COR-L47 (cell line): ENCODE results near the gene AUTS2.
"Not testable (repeated sequence)": the region's sequence is repeated elsewhere in the genome, so short reads cannot be mapped to it uniquely, and the experiment has no call there.

ENCODE experiments used
- DNase-seq: peaks from one replicate; lab custom pipeline; 2025; lab: John Stamatoyannopoulos, UW

Gene AUTS2

DNA sequence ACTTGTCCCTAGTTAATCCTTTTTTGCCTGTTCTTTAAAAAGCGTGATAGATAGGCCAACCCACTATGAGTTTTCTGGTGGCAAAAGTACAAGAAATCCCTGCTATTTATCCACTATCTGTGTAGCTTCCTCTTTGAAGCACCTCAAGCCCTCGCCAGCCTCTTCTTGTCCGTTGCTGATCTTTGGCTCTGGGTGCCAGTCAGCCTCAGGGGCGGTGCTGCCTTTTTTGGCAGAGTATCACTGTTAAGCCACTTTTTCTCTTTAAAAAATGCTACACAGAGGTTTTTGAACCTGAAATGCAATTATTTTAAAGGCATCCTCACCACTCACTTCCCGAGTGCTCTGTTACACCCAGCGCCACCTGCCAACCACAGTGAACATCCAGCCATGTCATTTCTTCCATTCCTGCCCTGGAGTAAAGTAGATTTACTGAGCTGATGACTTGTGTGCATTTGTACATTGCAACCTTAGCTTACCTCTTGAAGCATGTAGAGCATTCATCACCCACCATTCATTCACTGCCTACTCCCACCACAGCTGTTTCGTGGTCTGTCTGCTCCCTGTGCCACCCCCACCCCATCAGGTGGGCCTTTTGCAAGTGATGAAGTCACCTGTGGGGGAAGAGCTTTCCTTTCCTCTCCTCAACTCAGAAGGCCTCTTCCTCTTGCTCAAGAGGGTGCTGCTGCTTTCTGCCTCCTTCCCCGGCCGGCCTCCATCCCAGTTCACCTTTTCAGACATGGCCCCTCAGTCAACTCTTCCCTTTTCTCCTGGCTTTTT lies 1119.5 kb downstream of the AUTS2 start:
- no peak for DNase-seq

DNA sequence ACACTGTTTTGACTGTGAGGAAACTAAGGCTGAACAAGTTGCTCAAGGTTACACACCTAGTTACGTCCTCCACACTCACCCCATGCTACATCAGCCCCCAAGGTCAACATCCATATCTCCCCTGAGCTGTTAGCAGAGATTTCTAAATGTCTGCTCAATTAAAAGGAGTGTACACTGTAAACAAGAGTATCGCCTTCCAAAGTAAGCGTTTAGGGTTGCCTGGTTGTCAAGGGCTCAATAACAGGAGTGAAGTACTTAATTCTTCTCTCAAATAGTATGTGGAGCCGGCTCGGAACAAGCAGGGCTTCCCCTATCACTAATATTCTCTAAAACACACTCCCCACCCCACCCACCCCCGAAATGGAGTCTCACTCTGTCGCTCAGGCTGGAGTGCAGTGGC lies 1120.8 kb downstream of the AUTS2 start:
- DNase-seq = no peak

DNA sequence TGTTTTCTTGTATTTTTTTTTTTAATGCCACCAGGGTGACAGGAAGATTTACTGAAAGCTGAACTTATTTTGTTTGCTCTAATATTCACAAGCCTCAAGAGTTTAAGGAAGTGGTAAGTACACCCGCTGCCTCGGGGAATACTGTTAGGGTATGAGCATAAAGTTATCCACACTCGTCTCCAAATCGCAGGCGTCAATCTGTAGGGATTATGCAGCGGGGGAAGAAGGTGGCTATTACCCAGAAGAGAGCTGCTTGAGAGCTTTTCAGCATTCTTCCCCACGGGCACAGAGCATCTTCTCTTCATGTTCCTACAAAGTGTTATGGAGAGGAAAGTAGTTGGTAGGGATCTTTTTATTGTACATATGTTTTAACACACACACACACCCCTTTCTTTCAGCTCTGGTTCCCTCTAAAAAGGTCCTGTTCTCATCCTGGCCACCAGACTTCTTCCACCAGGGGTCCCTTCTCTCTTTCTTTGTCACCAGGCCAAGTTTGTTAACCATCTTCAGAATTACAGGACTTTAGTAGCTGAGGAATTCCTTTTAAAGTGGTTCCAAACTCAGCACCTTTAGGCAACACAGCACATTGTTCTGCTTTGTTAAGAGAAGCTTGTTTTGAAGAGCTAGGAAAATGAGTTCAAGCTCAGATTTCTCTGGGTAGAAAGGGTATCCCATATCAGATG lies 1122.1 kb downstream of the AUTS2 start:
- DNase-seq = no peak

DNA sequence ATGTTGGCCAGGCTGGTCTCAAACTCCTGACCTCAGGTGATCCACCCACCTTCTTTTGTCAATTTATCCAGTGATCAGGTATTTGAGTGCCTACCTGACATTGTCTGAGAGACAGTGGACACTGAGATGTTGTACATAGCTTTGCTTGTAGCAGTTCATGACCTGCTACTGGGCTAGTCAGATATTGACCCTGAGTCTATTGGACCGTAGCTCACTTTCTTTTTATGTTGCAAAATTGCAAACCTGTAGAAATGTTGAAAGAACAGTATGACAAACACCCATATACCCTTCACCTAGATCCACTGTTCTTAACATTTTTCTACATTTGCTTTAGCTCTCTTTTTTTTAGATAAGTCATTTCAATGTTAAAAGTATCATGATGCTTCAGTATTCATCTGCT lies 1123.2 kb downstream of the AUTS2 start:
- DNase-seq = no peak

DNA sequence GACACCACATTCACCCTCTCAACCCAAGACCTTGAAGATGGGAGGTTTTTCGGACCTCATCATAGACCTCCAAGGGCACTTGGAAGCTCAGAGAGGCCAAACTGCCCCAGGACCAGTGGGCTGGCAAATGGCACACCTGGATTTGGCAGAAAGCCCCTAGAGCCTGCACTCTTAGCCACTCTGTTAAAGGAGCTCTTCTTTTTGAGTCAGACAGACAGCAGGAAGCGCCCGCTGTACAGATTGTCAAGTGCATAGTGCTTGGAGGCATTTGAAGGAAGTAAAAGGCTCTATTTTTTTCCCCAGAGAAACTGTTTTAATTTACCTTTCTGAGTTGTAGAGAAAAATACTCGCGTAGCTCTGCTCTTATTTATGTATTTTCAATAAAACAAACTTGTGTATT lies 1125.1 kb downstream of the AUTS2 start:
- DNase-seq = no peak

DNA sequence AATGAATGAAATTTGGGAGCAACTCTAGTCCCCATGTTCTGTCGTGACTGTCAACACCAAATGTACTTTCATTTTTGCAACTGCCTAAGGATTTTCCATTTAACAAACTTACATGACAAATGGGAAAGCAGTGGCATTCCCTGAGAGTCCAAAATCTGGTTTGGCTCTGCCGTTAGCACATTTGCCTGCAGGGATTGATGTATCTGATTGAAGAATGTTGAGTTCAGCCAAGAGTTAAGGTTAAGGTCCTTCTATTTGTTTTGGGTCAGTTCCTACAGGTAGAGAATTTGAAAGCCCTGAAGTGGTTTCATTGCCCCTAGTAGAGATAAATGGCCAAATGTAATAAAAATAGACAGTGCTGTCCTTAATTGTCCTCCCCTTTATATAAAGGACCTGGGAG lies 1127.2 kb downstream of the AUTS2 start:
- DNase-seq = no peak

DNA sequence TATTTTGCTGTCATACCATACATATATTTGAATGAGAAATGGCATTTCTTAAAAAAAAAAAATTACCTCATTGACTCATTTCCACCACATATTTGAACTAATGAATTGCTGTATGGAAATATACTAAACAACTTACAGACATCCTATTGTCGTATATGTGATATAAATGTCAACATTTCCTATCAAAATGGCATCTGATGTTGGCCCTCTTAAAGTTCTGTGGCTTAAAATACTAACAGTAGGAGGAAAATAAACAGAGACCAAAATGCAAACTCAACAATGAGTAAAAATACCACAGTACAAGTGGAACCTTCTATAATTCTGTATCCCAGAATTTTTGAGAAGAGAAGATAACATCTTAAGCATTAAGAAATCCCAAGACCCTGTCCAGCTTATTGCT lies 1128.0 kb downstream of the AUTS2 start:
- no peak for DNase-seq

DNA sequence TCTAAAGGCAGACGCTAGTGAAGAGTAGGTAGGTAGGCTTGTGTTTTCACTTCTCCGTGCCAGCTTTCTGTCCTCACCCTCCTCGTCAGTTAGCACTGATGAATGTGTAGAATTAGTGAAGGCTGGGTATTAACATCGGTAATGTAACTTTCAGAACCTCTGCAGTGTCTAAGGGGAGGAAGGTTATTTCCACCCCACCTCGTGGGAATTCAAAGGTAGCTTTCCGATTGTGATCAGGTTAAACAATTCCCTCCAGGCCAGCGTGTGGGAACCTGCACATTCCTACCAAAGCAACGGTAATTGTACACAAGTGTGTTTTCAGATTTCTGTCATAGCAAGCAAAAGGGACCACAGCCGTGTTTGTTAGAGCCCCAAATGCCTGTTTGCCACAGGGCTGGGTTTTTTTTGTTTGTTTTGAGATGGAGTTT lies 1128.7 kb downstream of the AUTS2 start:
- DNase-seq = no peak

DNA sequence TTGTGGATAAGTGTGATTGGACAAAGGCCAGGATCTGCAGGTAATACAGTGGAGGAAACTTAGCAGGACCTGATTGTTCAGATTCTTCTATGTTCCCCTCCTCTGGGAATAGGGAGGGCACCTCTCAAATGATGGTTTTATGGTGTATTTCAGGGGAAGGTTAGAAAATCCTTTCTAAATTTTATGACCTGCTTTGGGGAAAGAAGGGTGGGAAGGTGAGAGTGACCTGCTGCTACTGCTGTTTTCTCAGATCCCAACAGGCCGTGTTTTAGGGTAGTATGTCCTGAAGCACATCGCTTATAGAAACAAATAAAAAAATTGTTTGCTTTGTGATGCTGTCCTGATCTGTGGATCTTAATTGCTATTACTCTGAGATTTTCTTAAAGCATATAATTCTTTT lies 1129.6 kb downstream of the AUTS2 start:
- DNase-seq = no peak

DNA sequence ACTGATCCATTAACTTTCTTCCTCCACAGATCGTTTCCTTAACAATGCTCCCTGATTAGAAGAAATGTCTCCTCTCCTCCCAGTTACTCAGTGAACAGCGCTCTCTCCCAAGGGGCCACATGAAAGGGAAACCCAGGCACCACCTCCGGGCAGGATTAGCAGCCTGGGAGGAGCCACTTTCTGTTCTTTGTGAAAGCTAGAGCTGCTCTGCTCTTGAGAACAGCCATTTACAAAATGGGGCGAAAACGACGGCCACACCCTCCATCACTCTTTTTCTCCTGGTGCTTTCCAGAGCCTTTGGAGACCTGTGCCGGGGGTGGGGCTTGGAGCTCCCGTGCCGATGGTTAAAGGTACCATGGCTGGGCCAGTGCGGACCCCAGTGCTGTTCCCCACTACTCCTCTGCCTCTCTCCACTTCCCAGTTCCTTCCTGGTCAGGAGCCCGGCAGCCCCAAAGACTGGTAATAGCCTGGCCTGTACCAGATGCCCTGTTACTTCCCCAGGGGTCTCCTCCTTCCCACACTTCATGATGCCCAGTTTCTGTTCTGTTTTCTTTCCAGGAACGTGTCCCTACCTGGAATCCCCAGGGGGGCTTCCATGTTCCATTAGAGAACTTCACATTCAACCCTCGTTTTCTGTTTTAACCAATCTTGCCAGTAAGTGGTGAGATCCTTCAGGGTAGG lies 1130.7 kb downstream of the AUTS2 start:
- no peak for DNase-seq

DNA sequence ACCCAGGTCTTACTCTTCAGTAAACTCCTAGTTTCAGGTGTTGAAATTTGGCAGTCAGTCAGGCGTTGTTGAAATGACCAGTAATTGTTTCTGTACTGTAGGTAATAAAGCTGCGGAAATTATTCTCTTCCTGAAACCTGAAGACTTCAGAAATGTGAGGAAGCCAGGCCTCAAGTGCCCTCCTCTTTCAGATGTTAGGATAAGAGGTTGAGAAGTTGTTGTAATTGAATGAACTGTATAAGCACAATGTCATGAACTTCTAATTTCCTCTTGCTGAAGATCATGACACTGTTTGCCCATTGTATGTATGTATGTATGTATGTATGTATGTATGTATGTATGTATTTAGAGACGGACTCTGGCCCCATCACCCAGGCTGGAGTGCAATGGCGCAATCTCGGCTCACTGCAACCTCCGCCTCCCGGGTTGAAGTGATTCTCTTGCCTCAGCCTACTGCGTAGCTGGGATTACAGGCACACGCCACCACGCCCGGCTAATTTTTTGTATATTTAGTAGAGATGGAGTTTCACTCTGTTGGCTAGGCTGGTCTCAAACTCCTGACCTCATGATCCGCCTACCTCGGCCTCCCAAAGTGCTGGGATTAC lies 1131.4 kb downstream of the AUTS2 start:
- DNase-seq = not testable (repeated sequence)

DNA sequence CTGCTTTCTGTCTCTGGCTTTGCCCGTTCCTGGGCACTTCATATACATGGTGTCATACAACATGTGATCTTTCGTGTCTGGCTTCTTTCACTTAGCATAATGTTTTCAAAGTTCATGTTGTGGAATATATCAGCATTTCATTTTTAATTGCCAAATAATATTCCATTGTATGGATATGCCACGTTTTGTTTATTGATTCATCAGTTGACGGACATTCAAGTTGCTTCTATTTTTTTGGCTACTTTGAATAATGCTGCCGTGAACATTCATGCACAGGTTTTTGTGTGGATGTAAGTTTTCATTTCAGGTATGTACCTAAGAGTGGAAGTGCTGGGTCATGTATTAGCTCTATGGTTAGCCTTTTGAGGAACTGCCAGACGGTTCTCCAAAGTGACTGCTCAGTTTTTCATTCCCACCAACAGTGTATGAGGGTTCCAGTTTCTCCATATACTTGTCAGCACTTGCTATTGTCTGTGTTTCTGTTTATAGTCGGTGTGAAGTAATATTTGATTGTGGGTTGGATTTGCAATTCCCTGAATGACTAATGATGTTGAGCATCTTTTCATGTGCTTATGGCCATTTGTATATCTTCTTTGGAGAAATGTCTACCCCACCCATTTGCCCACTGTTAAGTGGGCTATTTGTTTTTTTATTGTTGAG lies 1132.3 kb downstream of the AUTS2 start:
- no peak for DNase-seq

DNA sequence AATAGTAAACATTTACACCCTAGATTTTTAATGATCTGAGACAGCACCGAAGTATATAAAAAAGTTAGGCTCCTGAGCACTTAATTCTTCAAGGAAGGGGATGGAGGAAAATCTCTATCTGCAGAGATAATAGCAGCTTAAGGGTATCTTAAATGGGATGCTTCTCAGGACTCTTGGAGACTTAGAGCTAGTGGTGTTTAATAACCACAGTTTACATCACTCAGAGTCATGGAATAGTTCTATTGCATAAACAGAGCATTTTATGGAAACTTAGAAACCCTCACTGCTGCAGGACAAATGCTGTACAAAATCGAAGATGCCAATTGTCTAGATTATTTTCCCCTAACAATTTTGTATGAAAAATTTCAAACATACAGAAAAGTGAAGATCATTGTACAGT lies 1134.8 kb downstream of the AUTS2 start:
- no peak for DNase-seq

DNA sequence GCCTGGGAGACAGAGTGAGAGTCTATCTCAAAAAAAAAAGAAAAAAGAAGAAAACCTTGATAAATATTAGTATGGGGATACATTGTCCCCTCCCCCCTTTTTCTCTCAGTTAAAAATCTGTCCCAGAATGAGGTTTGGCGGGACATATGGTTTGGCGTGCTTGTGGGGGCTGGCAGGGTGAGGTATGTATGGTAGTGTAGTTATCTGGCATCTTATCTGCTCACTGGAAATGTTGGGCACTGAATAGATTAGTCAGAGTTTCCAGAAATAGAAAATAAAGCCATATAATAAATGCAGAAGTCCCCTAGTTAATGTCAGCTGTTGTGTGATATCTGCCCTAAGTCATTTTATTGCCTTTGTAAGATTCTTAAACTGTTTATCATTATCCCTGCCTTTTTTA lies 1136.1 kb downstream of the AUTS2 start:
- DNase-seq = no peak

DNA sequence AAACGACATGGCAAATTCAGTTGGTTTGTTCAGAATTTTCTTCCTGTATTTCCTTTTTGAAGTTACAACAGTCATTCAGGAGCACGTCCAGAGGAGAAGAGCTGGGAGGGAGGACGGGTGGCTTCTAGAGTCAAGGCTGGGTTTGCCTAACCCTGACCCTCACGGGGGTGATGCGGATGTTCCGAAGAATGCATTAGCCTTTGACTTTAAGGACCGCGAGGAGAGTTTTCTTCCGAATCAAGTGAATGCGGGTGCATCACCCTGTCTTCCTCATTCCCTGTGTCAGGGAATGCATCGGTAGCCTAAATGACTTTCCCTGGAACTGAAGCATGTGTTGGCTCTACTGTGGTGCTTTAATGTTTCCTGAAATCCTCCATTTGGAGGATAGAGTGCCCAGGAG lies 1137.0 kb downstream of the AUTS2 start:
- DNase-seq = no peak

DNA sequence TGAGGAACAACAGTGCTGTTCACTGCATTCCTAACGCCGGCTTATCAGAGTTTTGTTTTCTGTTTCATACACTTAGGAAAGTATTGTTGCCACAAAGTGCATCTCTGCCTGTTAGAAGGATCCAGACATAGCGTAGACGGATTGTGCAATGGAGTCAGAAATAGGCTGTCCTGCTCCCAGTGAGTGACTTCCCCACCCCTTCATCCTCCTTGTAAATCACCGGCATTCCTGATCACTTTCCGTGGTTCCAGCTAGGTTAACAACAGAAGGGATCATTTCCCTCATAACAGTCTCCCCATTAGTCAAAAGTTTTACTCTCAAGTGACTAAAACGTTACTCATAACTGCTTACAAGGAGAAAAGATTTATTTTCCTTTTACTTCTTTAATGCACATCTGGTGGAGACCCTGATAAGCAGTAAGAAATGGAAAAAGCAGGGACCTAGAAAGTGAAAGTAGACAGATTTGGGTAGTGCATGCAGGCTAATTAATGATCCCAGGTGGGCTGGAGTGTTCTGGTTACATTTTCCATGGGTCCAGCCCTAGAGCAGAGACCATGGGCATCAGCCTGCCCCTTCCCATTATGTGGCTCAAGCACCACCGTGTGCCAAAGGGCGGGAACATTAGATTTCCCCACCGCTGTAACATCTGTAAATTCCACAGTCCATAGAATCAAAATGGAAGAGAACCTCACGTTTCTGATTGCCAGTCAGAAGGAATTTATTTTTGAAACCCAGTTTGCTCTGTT lies 1138.6 kb downstream of the AUTS2 start:
- no peak for DNase-seq

DNA sequence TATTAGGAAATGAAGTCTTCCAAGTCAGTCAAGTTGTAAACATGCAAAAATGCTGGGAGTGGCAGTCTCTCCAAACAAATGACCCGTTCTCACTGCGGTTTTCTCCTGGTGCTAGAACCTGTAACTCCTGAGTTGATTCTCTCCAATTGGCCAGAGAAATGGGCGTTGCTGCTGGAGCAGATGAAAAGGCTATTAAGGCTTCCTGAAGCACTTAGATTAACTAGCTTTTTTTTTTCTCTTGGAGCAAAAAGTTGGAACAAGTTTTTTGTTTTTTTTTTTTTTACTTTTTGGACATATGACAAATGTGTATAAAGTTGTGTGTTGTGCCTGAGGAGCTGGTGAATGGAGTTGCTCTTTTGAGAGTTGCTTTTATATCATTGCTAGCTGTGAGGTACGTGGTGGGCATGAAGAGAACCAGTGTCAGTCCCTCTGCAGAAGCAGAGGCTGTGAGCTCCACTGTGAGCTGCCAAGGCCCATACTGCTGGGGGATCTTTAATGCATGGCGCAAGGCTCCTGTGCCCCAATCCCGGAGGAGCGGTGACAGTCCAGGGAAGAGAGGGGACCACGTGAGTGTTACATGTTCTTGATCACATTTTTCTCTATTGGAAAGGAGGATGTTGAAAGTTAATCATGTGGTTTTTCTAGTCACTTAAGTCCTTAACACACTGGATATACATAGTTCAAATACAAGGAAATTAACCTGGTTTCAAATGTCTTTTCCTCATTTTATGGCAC lies 1140.0 kb downstream of the AUTS2 start:
- DNase-seq = no peak

DNA sequence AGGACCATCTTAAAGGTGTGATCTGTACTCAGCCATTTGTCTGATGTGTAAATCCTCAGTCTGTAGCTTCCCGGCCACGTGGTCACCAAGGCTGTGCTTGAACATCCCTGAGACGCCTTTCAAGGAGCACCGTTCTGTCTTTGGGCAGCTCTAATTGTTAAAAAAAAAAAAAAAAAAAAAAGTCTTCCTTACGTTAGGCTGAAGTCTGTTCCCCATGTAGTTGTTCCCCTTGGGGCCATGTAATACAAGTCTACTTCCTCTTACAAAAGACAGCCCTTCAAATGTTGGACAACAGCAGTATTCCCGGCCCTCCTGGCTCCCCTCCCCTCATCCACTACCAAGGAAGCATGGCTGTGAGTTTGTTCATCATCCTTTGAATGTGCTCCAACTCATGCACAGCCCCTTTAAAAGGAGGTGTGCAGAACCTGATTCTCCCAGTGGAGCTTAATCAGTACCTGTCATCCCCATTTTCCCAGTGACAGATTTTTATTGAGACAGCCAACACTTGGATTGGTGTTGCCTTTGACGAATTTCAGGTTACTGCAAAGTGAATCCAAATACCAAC lies 1141.5 kb downstream of the AUTS2 start:
- DNase-seq = no peak

DNA sequence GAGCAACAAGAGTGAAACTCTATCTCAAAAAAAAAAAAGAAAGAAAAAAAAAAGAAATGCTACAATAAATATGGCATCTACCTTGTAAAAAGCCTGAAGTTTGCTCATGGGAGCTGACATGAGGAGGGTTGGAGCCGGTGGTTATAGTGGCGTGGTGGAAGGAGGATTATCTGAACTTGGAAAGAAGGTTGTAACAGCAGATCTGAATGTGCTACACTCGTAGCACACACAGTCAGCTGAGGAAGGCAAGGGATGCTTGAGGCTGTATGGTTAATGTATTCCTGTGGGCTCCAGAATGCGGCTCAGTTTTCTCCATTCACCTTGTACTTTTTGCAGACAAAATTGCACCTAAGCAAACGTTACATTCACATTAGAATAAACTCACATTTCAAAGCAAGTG lies 1143.4 kb downstream of the AUTS2 start:
- no peak for DNase-seq

DNA sequence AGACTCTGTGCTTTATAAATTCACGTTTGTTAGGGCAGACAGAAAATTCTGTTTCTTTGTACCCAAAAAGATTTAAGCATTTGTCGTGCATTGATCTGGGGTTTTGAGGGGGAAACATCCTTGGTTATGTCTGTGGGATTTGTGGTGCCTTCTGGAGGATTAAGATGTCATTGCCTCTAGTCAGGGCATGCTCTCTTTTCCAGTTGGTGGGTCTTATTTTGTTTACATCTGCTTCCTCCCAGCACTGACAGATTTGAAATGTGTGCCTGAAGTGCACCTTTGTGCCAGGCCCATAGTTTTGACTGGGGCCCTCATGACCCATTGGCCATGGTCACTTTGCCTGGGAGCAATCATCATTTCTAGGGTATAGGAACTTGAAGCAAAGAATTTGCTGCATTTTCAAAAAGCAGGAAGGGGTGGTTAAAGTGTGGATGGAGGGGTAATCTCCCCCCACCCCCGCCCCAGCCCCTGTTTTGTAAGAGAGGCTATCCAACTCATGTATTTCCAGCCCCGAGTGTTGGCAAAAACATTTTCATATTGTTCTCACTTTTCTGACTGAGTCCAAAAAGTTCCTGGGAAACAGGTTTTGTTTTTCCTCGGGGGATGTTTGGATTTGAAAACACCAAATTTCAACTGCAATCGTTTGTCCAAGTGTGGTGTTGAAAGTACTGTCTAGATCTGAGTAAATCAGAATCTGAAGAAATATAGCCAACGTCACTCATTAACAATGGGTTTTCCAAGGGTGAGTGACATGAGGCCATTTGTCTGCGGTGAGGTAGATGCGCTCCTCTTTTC lies 1145.5 kb downstream of the AUTS2 start:
- DNase-seq = no peak
